ENCODE data around the gene LRP2. TPM values are rescaled to one million over a fixed set of nuclear protein-coding genes. Genes with fewer than 3 reads are reported as not detected.

The LRP2 gene
- total and polyA plus RNA-seq, 2 of the 4 experiments (the other 2 are of a cell fraction), result not detected

DNA sequence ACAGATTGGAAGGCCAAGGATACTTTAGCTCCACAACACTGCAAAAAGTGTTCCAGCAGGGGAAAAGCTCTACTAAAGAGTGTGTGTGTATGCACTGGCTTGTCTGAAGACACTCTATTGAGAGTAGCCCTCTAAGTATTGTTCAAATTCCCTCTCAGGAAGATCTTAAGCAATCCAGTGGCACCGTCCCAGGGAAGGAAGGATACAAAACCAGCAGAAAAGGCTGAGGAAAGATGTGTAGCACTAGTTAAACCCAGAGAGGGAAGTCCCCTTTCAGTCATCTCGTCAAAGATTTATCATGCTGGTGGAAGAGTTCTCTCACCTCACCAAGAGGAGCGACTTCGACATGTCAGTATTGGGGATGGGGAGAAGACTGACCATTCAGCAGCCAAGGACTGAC lies 242.5 kb downstream of the LRP2 start:
- Histone ChIP-seq H3K9me3 (ENCODE audit: control insufficient read depth, insufficient read depth, low read length) (no peaks in the 10 kb centered on the region), H4K5ac (ENCODE audit: low read depth, low read length) (no peak overlapping the region), H3K4me2 (ENCODE audit: low read depth, low read length) (no peak overlapping the region), H3K4me3 (ENCODE audit: insufficient read depth, low read depth, low read length) (no peak overlapping the region), H2BK20ac (ENCODE audit: low read depth, low read length) (no peak overlapping the region), H3K36me3 (ENCODE audit: control insufficient read depth, insufficient read depth, low read length) (no peaks in the 10 kb centered on the region), H2AK9ac (replicated peaks; ENCODE audit: low read depth, low read length, poor library complexity) (no peak overlapping the region), H2AK5ac (ENCODE audit: low read depth, low read length) (no peak overlapping the region), H3K4ac (ENCODE audit: low read depth, low read length) (no peak overlapping the region), H3K9me1 (ENCODE audit: insufficient read depth, low read length) (no peaks in the 10 kb centered on the region), H3K23ac (ENCODE audit: low read depth, low read length) (no peak overlapping the region), H3K27me3 (ENCODE audit: control insufficient read depth, insufficient read depth, low read length) (no peaks in the 10 kb centered on the region), H3K4me1 (ENCODE audit: control insufficient read depth, insufficient read depth, low read length) (no peaks in the 10 kb centered on the region), H2BK5ac (ENCODE audit: low read depth, low read length, poor library complexity, severe bottlenecking) (no peak overlapping the region), H2BK120ac (ENCODE audit: low read depth, low read length) (no peak overlapping the region), H2BK15ac (ENCODE audit: low read depth, low read length) (no peak overlapping the region), H3K18ac (ENCODE audit: low read depth, low read length) (no peak overlapping the region), H3K56ac (ENCODE audit: extremely low read depth, insufficient read depth, low read length) (no peak overlapping the region), H2AFZ (replicated peaks; ENCODE audit: low read length, poor library complexity) (no peak overlapping the region), H4K8ac (ENCODE audit: low read depth in 2 of 2, low read length in 2 of 2) (no peak overlapping the region), H4K91ac (ENCODE audit: insufficient read depth, low read depth, low read length) (no peak overlapping the region), H3K79me1 (ENCODE audit: low read depth in 1 of 2, low read length in 2 of 2) (no peaks in the 10 kb centered on the region), H3K14ac (replicated peaks; ENCODE audit: low read depth, low read length) (no peak overlapping the region), H4K20me1 (ENCODE audit: insufficient read depth, low read length) (no peaks in the 10 kb centered on the region), H3K9ac (ENCODE audit: low read depth, low read length) (no peak overlapping the region), H3K27ac (ENCODE audit: insufficient read depth, low read length) (no peak overlapping the region)
- no CpG with 5 or more reads among the region's 4 CpGs for WGBS, 2 experiments (ENCODE audit: extremely low coverage in 2 of 2, insufficient read length in 1 of 2)
- DNase-seq, result no peak
- no peak for ATAC-seq (ENCODE audit: low read depth)
- ChIA-PET CTCF (no interaction called here), POLR2A (ENCODE audit: unreplicated experiment) (no interaction called here)
- intact Hi-C loops (cut with micrococcal nuclease), result loop anchor here (10.0 kb wide), 1 partner anchor 265 kb away; no protein-coding TSS in a partner anchor
- TF ChIP-seq RFX5 (IDR thresholded peaks at IDR 0.05; ENCODE audit: low read depth, low read length) (no peak), POLR2A (IDR thresholded peaks at IDR 0.05; ENCODE audit: low read depth, low read length) (no peak), FOS (IDR thresholded peaks at IDR 0.05; ENCODE audit: low read depth, low read length) (no peak), SMC3 (IDR thresholded peaks at IDR 0.05; ENCODE audit: low read depth, low read length) (no peak), MAFK (IDR thresholded peaks at IDR 0.05; ENCODE audit: low read depth, low read length) (no peak), RCOR1 (IDR thresholded peaks at IDR 0.05; ENCODE audit: insufficient replicate concordance, low read length) (no peak), MXI1 (IDR thresholded peaks at IDR 0.05; ENCODE audit: borderline replicate concordance, low read depth, low read length) (no peak), RAD21 (IDR thresholded peaks at IDR 0.05; ENCODE audit: low read length) (no peak)
- TF ChIP-seq, protein P1, sequence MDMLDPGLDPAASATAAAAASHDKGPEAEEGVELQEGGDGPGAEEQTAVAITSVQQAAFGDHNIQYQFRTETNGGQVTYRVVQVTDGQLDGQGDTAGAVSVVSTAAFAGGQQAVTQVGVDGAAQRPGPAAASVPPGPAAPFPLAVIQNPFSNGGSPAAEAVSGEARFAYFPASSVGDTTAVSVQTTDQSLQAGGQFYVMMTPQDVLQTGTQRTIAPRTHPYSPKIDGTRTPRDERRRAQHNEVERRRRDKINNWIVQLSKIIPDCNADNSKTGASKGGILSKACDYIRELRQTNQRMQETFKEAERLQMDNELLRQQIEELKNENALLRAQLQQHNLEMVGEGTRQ (IDR thresholded peaks at IDR 0.05; ENCODE audit: low read depth, low read length), result no peak
- TF ChIP-seq, protein P2, sequence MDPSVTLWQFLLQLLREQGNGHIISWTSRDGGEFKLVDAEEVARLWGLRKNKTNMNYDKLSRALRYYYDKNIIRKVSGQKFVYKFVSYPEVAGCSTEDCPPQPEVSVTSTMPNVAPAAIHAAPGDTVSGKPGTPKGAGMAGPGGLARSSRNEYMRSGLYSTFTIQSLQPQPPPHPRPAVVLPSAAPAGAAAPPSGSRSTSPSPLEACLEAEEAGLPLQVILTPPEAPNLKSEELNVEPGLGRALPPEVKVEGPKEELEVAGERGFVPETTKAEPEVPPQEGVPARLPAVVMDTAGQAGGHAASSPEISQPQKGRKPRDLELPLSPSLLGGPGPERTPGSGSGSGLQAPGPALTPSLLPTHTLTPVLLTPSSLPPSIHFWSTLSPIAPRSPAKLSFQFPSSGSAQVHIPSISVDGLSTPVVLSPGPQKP (IDR thresholded peaks at IDR 0.05; ENCODE audit: borderline replicate concordance, low read depth, low read length), result no peak
- TF ChIP-seq, protein P3, sequence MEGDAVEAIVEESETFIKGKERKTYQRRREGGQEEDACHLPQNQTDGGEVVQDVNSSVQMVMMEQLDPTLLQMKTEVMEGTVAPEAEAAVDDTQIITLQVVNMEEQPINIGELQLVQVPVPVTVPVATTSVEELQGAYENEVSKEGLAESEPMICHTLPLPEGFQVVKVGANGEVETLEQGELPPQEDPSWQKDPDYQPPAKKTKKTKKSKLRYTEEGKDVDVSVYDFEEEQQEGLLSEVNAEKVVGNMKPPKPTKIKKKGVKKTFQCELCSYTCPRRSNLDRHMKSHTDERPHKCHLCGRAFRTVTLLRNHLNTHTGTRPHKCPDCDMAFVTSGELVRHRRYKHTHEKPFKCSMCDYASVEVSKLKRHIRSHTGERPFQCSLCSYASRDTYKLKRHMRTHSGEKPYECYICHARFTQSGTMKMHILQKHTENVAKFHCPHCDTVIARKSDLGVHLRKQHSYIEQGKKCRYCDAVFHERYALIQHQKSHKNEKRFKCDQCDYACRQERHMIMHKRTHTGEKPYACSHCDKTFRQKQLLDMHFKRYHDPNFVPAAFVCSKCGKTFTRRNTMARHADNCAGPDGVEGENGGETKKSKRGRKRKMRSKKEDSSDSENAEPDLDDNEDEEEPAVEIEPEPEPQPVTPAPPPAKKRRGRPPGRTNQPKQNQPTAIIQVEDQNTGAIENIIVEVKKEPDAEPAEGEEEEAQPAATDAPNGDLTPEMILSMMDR (conservative IDR thresholded peaks at IDR 0.05; ENCODE audit: low read depth, low read length), result no peak
- BruUV-seq (replicated peaks), result no TSS peak
- in situ Hi-C loops (cut with MboI; ENCODE audit: low sequenced_read_pairs), result no loop called here
- dilution Hi-C loops (cut with HindIII; ENCODE audit: low sequenced_read_pairs, unreplicated experiment), result no loop called here
